Trophoblast cell (in vitro differentiated cells and primary cell): ENCODE results near the gene SERPINA9. TPM values are rescaled to one million over a fixed set of nuclear protein-coding genes. Genes with fewer than 3 reads are reported as not detected.

Experiments
- DNase-seq, 2 donors: peaks; one replicate each; pipeline ENCODE4 v3.0.0-alpha.2; 2016
- H2AFZ ChIP-seq: 2 replicates; pipeline ENCODE4 v1.6.1; 2013; ENCODE audit warnings: low read length, moderate library complexity, mild to moderate bottlenecking; ENCODE audit not compliant: insufficient read depth, poor library complexity
- H2AK5ac ChIP-seq: 2 replicates; pipeline ENCODE4 v1.6.1; 2013; ENCODE audit warnings: mild to moderate bottlenecking, low read length
- H2BK120ac ChIP-seq: 2 replicates; pipeline ENCODE4 v1.6.1; 2013; ENCODE audit warnings: low read length, mild to moderate bottlenecking, moderate library complexity; ENCODE audit not compliant: insufficient read depth, poor library complexity
- H2BK12ac ChIP-seq: 2 replicates; pipeline ENCODE4 v1.6.1; 2013; ENCODE audit warnings: mild to moderate bottlenecking, low read length, moderate library complexity
- H2BK5ac ChIP-seq: 2 replicates; pipeline ENCODE4 v1.6.1; 2013; ENCODE audit warnings: low read length, low read depth, moderate library complexity, mild to moderate bottlenecking; ENCODE audit not compliant: poor library complexity
- H3K14ac ChIP-seq: 2 replicates; pipeline ENCODE4 v1.6.1; 2013; ENCODE audit warnings: mild to moderate bottlenecking, low read length
- H3K18ac ChIP-seq: 2 replicates; pipeline ENCODE4 v1.6.1; 2013; ENCODE audit warnings: mild to moderate bottlenecking, low read length
- H3K23ac ChIP-seq: 2 replicates; pipeline ENCODE4 v1.6.1; 2013; ENCODE audit warnings: low read length
- H3K27ac ChIP-seq: 2 replicates; pipeline ENCODE4 v1.5.1; 2013; ENCODE audit warnings: low read depth, mild to moderate bottlenecking, inconsistent platforms, low read length, moderate library complexity
- H3K27me3 ChIP-seq: 2 replicates; pipeline ENCODE4 v1.6.1; 2013; ENCODE audit warnings: inconsistent platforms, mild to moderate bottlenecking, low read length, moderate library complexity; ENCODE audit not compliant: insufficient read depth
- H3K36me3 ChIP-seq, 2 experiments: 1 replicate in 1 of 2; 2 replicates in 1 of 2; pipeline ENCODE4 v1.6.1; 2013; ENCODE audit warnings: low read length in 2 of 2, mild to moderate bottlenecking in 2 of 2, moderate library complexity in 1 of 2; ENCODE audit not compliant: insufficient read depth in 2 of 2, control insufficient read depth in 1 of 2
- H3K4ac ChIP-seq: 2 replicates; pipeline ENCODE4 v1.6.1; 2013; ENCODE audit warnings: low read depth, mild to moderate bottlenecking, low read length, moderate library complexity
- H3K4me1 ChIP-seq, 2 experiments: 1 replicate in 1 of 2; 2 replicates in 1 of 2; pipeline ENCODE4 v1.6.1; 2013; ENCODE audit warnings: low read length in 2 of 2, mild to moderate bottlenecking in 2 of 2, moderate library complexity in 1 of 2; ENCODE audit not compliant: insufficient read depth in 2 of 2, control insufficient read depth in 1 of 2
- H3K4me2 ChIP-seq: 2 replicates; pipeline ENCODE4 v1.6.1; 2013; ENCODE audit warnings: inconsistent platforms, mild to moderate bottlenecking, low read length, moderate library complexity
- H3K4me3 ChIP-seq: 2 replicates; pipeline ENCODE4 v1.5.1; 2013; ENCODE audit warnings: mild to moderate bottlenecking, low read depth, low read length, inconsistent platforms
- H3K79me1 ChIP-seq: one replicate; pipeline ENCODE4 v1.6.1; 2013; ENCODE audit warnings: low read length
- H3K79me2 ChIP-seq: 2 replicates; pipeline ENCODE4 v1.6.1; 2013; ENCODE audit warnings: low read length, mild to moderate bottlenecking; ENCODE audit not compliant: control insufficient read depth, insufficient read depth, poor library complexity
- H3K9ac ChIP-seq: 2 replicates; pipeline ENCODE4 v1.6.1; 2013; ENCODE audit warnings: mild to moderate bottlenecking, low read length
- H3K9me3 ChIP-seq: 2 replicates; pipeline ENCODE4 v1.6.1; 2013; ENCODE audit warnings: low read depth, mild to moderate bottlenecking, control low read depth, inconsistent platforms, low read length; ENCODE audit not compliant: insufficient read depth
- H4K12ac ChIP-seq: 2 replicates; pipeline ENCODE4 v1.6.1; 2013; ENCODE audit warnings: low read depth, mild to moderate bottlenecking, low read length, moderate library complexity
- H4K8ac ChIP-seq: 2 replicates; pipeline ENCODE4 v1.6.1; 2013; ENCODE audit warnings: low read depth, mild to moderate bottlenecking, low read length, moderate library complexity
- H4K91ac ChIP-seq: one replicate; pipeline ENCODE4 v1.6.1; 2013; ENCODE audit warnings: low read depth, mild to moderate bottlenecking, low read length, moderate library complexity
- WGBS: extraction: QIAGEN DNeasy Blood & Tissue Kit; methylation state at CpG from one replicate; pipeline ENCODE4 v1.1.7; 2013; ENCODE audit warnings: missing lambda C conversion rate; ENCODE audit not compliant: insufficient read length, insufficient coverage; ENCODE audit errors: extremely low coverage; 5-methylcytosine and 5-hydroxymethylcytosine counted together
- polyA plus RNA-seq: library from polyadenylated mRNA; stranded (reverse); fragments of 200-250 nt; gene quantifications from 2 replicates; pipeline ENCODE4 v1.2.3, GENCODE V29; 2013

SERPINA9 gene, protein sequence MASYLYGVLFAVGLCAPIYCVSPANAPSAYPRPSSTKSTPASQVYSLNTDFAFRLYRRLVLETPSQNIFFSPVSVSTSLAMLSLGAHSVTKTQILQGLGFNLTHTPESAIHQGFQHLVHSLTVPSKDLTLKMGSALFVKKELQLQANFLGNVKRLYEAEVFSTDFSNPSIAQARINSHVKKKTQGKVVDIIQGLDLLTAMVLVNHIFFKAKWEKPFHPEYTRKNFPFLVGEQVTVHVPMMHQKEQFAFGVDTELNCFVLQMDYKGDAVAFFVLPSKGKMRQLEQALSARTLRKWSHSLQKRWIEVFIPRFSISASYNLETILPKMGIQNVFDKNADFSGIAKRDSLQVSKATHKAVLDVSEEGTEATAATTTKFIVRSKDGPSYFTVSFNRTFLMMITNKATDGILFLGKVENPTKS
- not detected in 2 replicates for polyA plus RNA-seq

- Histone ChIP-seq H3K27ac (no peak within 1 kb of the TSS), H2BK5ac (no peak within 1 kb of the TSS), H3K27me3 (no peaks in the 10 kb centered on the region), H3K23ac (no peak within 1 kb of the TSS), H2BK12ac (no peak within 1 kb of the TSS), H3K9ac (no peak within 1 kb of the TSS), H3K4me1 (no peaks in the 10 kb centered on the region), H3K14ac (no peak within 1 kb of the TSS), H3K36me3 (no peaks in the 10 kb centered on the region), H3K4ac (no peak within 1 kb of the TSS), H3K79me1 (no peaks in the 10 kb centered on the region), H3K4me2 (no peak within 1 kb of the TSS), H4K12ac (no peak within 1 kb of the TSS), H3K4me3 (no peak within 1 kb of the TSS), H2AK5ac (no peak within 1 kb of the TSS), H2AFZ (no peak within 1 kb of the TSS), H3K9me3 (peaks cover 8% of the 10 kb centered on the region), H4K8ac (no peak within 1 kb of the TSS), H3K18ac (no peak within 1 kb of the TSS), H2BK120ac (no peak within 1 kb of the TSS), H4K91ac (no peak within 1 kb of the TSS), H3K79me2 (no peaks in the 10 kb centered on the region)
- WGBS: no CpG with 5 or more reads among the region's 2 CpGs
- DNase-seq: no peak
Observed at GRCh38 chr14:94476023-94476422, at the start of gene SERPINA9. Gene SERPINA9, minus strand, starts transcription at chr14:94476197. Its CDS starts 6,357 bp downstream, at chr14:94469840.

GRCh38 chr14:94524093-94524492 is 48.1 kb upstream of the SERPINA9 start:
- H4K12ac ChIP-seq: no peak overlapping the region
- no peak for DNase-seq
- H3K79me1 ChIP-seq: no peaks in the 10 kb centered on the region
- peaks cover 9% of the 10 kb centered on the region for H3K9me3 ChIP-seq
- no peak overlapping the region for H3K27ac ChIP-seq
- no peaks in the 10 kb centered on the region for H3K79me2 ChIP-seq
- H3K4me3 ChIP-seq: no peak overlapping the region
- H3K4me2 ChIP-seq: no peak overlapping the region
- no peak overlapping the region for H2BK120ac ChIP-seq
- no CpG with 5 or more reads among the region's 3 CpGs for WGBS
- no peaks in the 10 kb centered on the region for H3K36me3 ChIP-seq
- H3K4me1 ChIP-seq: no peaks in the 10 kb centered on the region
- no peak overlapping the region for H3K4ac ChIP-seq
- H2AFZ ChIP-seq: no peak overlapping the region
- no peak overlapping the region for H2BK5ac ChIP-seq
- H3K27me3 ChIP-seq: no peaks in the 10 kb centered on the region
- no peak overlapping the region for H3K18ac ChIP-seq
- H2AK5ac ChIP-seq: no peak overlapping the region
- H3K9ac ChIP-seq: no peak overlapping the region
- no peak overlapping the region for H3K23ac ChIP-seq
- H2BK12ac ChIP-seq: no peak overlapping the region
- no peak overlapping the region for H4K91ac ChIP-seq
- H3K14ac ChIP-seq: no peak overlapping the region
- no peak overlapping the region for H4K8ac ChIP-seq

DNA sequence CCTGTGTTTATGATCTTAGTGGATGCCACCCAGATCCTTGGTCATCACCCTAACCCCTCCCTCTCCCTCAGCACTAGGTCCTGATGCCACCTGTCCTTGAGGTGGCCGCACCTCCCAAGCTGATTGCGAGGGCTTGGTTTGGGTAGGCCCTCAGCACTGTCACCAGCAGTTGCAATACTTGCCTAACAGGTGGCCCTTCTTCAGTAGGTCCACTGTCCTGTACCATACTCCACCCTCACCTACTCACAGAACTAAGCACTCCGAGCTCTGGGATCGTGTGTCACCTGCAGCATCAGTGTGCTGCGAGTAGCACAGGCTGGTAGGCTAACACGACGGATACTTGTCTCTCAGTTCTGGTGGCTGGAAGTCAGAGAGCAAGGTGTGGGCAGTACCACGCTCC is 47.3 kb upstream of the SERPINA9 start:
- H2BK5ac ChIP-seq: no peak overlapping the region
- H3K23ac ChIP-seq: no peak overlapping the region
- WGBS: no CpG with 5 or more reads among the region's 8 CpGs
- no peak overlapping the region for H4K8ac ChIP-seq
- H3K4me2 ChIP-seq: no peak overlapping the region
- no peaks in the 10 kb centered on the region for H3K4me1 ChIP-seq
- no peak overlapping the region for H2AFZ ChIP-seq
- no peaks in the 10 kb centered on the region for H3K79me2 ChIP-seq
- no peak overlapping the region for H2BK120ac ChIP-seq
- H2BK12ac ChIP-seq: no peak overlapping the region
- H3K27me3 ChIP-seq: no peaks in the 10 kb centered on the region
- DNase-seq: no peak
- H3K18ac ChIP-seq: no peak overlapping the region
- no peaks in the 10 kb centered on the region for H3K79me1 ChIP-seq
- no peak overlapping the region for H3K4me3 ChIP-seq
- no peak overlapping the region for H4K91ac ChIP-seq
- H3K9ac ChIP-seq: no peak overlapping the region
- H3K9me3 ChIP-seq: peaks cover 9% of the 10 kb centered on the region
- H4K12ac ChIP-seq: no peak overlapping the region
- H3K27ac ChIP-seq: no peak overlapping the region
- H3K14ac ChIP-seq: no peak overlapping the region
- no peak overlapping the region for H2AK5ac ChIP-seq
- H3K4ac ChIP-seq: no peak overlapping the region
- H3K36me3 ChIP-seq: no peaks in the 10 kb centered on the region

GRCh38 chr14:94522115-94522724 is 46.2 kb upstream of the SERPINA9 start:
- Histone ChIP-seq H4K91ac (no peak overlapping the region), H3K79me1 (no peaks in the 10 kb centered on the region), H3K36me3 (no peaks in the 10 kb centered on the region), H3K4me2 (no peak overlapping the region), H3K14ac (no peak overlapping the region), H3K9ac (peak overlapping the region; percentile 10), H4K12ac (no peak overlapping the region), H3K9me3 (peaks cover 9% of the 10 kb centered on the region), H3K18ac (no peak overlapping the region), H3K27ac (no peak overlapping the region), H3K4me1 (no peaks in the 10 kb centered on the region), H3K23ac (no peak overlapping the region), H3K4me3 (no peak overlapping the region), H2BK12ac (no peak overlapping the region), H2BK5ac (no peak overlapping the region), H2AFZ (no peak overlapping the region), H2BK120ac (no peak overlapping the region), H4K8ac (no peak overlapping the region), H2AK5ac (no peak overlapping the region), H3K27me3 (no peaks in the 10 kb centered on the region), H3K4ac (no peak overlapping the region), H3K79me2 (no peaks in the 10 kb centered on the region)
- DNase-seq: no peak
- no CpG with 5 or more reads among the region's 7 CpGs for WGBS
